SK-N-SH (cell line): Measurements from ENCODE around the gene ST6GALNAC3. TPM values are rescaled to one million over a fixed set of nuclear protein-coding genes. Genes with fewer than 3 reads are reported as not detected.

Source experiments
- CTCF ChIA-PET: fragments of 300-600, 350-600 bp; formaldehyde crosslinking; extraction: SDS; loops from one replicate; lab custom pipeline; 2021; lab: Yijun Ruan, JAX
- POLR2A ChIA-PET: fragments of 350-600 bp; sonication (Branson Sonifier 250); formaldehyde crosslinking; extraction: SDS; loops from one replicate; lab custom pipeline; 2020; ENCODE audit warnings: antibody characterized with exemption, inconsistent platforms; lab: Yijun Ruan, JAX
- DNase-seq: peaks from one replicate; pipeline ENCODE4 v3.0.0; 2012
- H2AFZ ChIP-seq: fragments of 200-600 bp; sonication (generic); 2 replicates; pipeline ENCODE4 v1.8.1; 2016; ENCODE audit warnings: antibody characterized with exemption, mild to moderate bottlenecking, low read depth
- H3F3A ChIP-seq: fragments of 200-600 bp; sonication (generic); replicated peaks from 2 replicates; pipeline ENCODE3; 2016; ENCODE audit warnings: antibody characterized with exemption, mild to moderate bottlenecking; ENCODE audit not compliant: insufficient read depth
- H3K27ac ChIP-seq, 2 experiments: fragments of 200-500 bp in 1 of 2; fragments of 200-600 bp in 1 of 2; sonication (Bioruptor generic) in 1 of 2; sonication (generic), shearing (Covaris generic) in 1 of 2; 2 replicates each; pipeline versions ENCODE4 v1.5.1 to v1.6.1; 2014 to 2016; ENCODE audit warnings: low read depth in 2 of 2, inconsistent platforms in 1 of 2, low read length in 1 of 2, mild to moderate bottlenecking in 1 of 2, mixed read lengths in 1 of 2
- H3K27me3 ChIP-seq: fragments of 200-600 bp; sonication (generic), shearing (Covaris generic); 2 replicates; pipeline ENCODE4 v1.6.1; 2016; ENCODE audit warnings: mixed run types; ENCODE audit not compliant: insufficient read depth
- H3K36me3 ChIP-seq, 2 experiments: fragments of 200-500 bp in 1 of 2; fragments of 200-600 bp in 1 of 2; sonication (Bioruptor generic) in 1 of 2; sonication (generic) in 1 of 2; replicated peaks in 1 of 2; 2 replicates each; pipeline versions ENCODE3 to v1.5.1; 2014 to 2016; ENCODE audit warnings: low read length in 1 of 2, mild to moderate bottlenecking in 1 of 2; ENCODE audit not compliant: insufficient read depth in 2 of 2, control insufficient read depth in 1 of 2
- H3K4me1 ChIP-seq, 2 experiments: fragments of 200-500 bp in 1 of 2; fragments of 200-600 bp in 1 of 2; sonication (Bioruptor generic) in 1 of 2; sonication (generic), shearing (Covaris generic) in 1 of 2; 2 replicates each; pipeline versions ENCODE4 v1.5.1 to v1.6.1; 2014 to 2016; ENCODE audit warnings: low read depth in 1 of 2, low read length in 1 of 2, mixed run types in 1 of 2; ENCODE audit not compliant: insufficient read depth in 2 of 2, control insufficient read depth in 1 of 2
- H3K4me2 ChIP-seq: fragments of 200-600 bp; sonication (generic), shearing (Covaris generic); 2 replicates; pipeline ENCODE4 v1.6.1; 2017; ENCODE audit warnings: mixed run types
- H3K4me3 ChIP-seq, 2 experiments: fragments of 200-500 bp in 1 of 2; fragments of 200-600 bp in 1 of 2; sonication (Bioruptor generic) in 1 of 2; sonication (generic), shearing (Covaris generic) in 1 of 2; 2 replicates each; pipeline versions ENCODE4 v1.5.1 to v1.8.1; 2014 to 2016; ENCODE audit warnings: low read depth in 2 of 2, inconsistent platforms in 1 of 2, low read length in 1 of 2, mild to moderate bottlenecking in 1 of 2, mixed read lengths in 1 of 2, moderate library complexity in 1 of 2
- H3K79me2 ChIP-seq: fragments of 200-600 bp; sonication (generic); 2 replicates; pipeline ENCODE4 v1.8.1; 2017; ENCODE audit warnings: mild to moderate bottlenecking; ENCODE audit not compliant: insufficient read depth
- H3K9ac ChIP-seq: fragments of 200-600 bp; sonication (generic); 2 replicates; pipeline ENCODE4 v1.6.1; 2017; ENCODE audit warnings: mixed run types
- H3K9me2 ChIP-seq: fragments of 200-600 bp; sonication (generic); 2 replicates; pipeline ENCODE4 v1.6.1; 2017; ENCODE audit warnings: mixed run types
- H3K9me3 ChIP-seq: fragments of 200-600 bp; sonication (generic); 2 replicates; pipeline ENCODE4 v1.6.1; 2017; ENCODE audit warnings: mixed run types, mild to moderate bottlenecking, moderate library complexity
- H4K20me1 ChIP-seq: fragments of 200-600 bp; sonication (generic); 2 replicates; pipeline ENCODE4 v1.6.1; 2017; ENCODE audit warnings: mild to moderate bottlenecking, mixed run types; ENCODE audit not compliant: insufficient read depth
- CHD2 ChIP-seq: fragments of 150-350 bp; IDR thresholded peaks from 2 replicates; pipeline ENCODE4 v1.6.1; 2018; ENCODE audit warnings: low read length; ENCODE audit not compliant: partially characterized antibody
- ELF1 ChIP-seq: IDR thresholded peaks from 2 replicates; pipeline ENCODE4 v1.4.0; 2012
- EP300 ChIP-seq, 2 experiments: IDR thresholded peaks; 2 replicates each; pipeline versions ENCODE4 v1.4.0 to v1.6.1; 2012; ENCODE audit warnings: borderline replicate concordance in 1 of 2, low read depth in 1 of 2, low read length in 1 of 2
- FOSL2 ChIP-seq: IDR thresholded peaks from 2 replicates; pipeline ENCODE4 v1.4.0; 2012; ENCODE audit warnings: low read depth, mild to moderate bottlenecking, moderate library complexity, borderline replicate concordance
- FOXM1 ChIP-seq: IDR thresholded peaks from 2 replicates; pipeline ENCODE4 v1.4.0; 2012; ENCODE audit warnings: low read depth, mild to moderate bottlenecking
- GABPA ChIP-seq: IDR thresholded peaks from 2 replicates; pipeline ENCODE4 v1.4.0; 2012; ENCODE audit warnings: low read depth, mild to moderate bottlenecking
- MEF2A ChIP-seq: IDR thresholded peaks from 2 replicates; pipeline ENCODE4 v1.4.0; 2012; ENCODE audit warnings: low read depth, borderline replicate concordance
- MXI1 ChIP-seq: IDR thresholded peaks from 2 replicates; pipeline ENCODE4 v1.6.1; 2012; ENCODE audit warnings: mild to moderate bottlenecking, low read depth, low read length, improper control_type of control experiment
- NRF1 ChIP-seq: IDR thresholded peaks from 2 replicates; pipeline ENCODE4 v1.6.1; 2012; ENCODE audit warnings: low read depth, mild to moderate bottlenecking, low read length
- POLR2AphosphoS5 ChIP-seq: IDR thresholded peaks from 2 replicates; pipeline ENCODE4 v1.6.1; 2012; ENCODE audit warnings: low read depth, low read length
- RAD21 ChIP-seq: IDR thresholded peaks from 2 replicates; pipeline ENCODE4 v1.6.1; 2012; ENCODE audit warnings: mild to moderate bottlenecking, low read length
- RCOR1 ChIP-seq: fragments of 150-350 bp; IDR thresholded peaks from 2 replicates; pipeline ENCODE4 v1.6.1; 2017; ENCODE audit warnings: antibody characterized with exemption, low read length
- RFX5 ChIP-seq: IDR thresholded peaks from 2 replicates; pipeline ENCODE4 v1.6.1; 2012; ENCODE audit warnings: mild to moderate bottlenecking, improper control_type of control experiment, low read length
- RXRA ChIP-seq: IDR thresholded peaks from 2 replicates; pipeline ENCODE4 v1.4.0; 2012; ENCODE audit warnings: low read depth, mild to moderate bottlenecking, borderline replicate concordance
- SIN3A ChIP-seq: IDR thresholded peaks from 2 replicates; pipeline ENCODE4 v1.6.1; 2012; ENCODE audit warnings: low read depth, mild to moderate bottlenecking, low read length, moderate library complexity, borderline replicate concordance
- SMC3 ChIP-seq: IDR thresholded peaks from 2 replicates; pipeline ENCODE4 v1.6.1; 2012; ENCODE audit warnings: low read depth, low read length, improper control_type of control experiment
- TAF1 ChIP-seq: IDR thresholded peaks from 2 replicates; pipeline ENCODE4 v1.6.1; 2012; ENCODE audit warnings: low read depth, mild to moderate bottlenecking, low read length, moderate library complexity, borderline replicate concordance
- TEAD4 ChIP-seq: IDR thresholded peaks from 2 replicates; pipeline ENCODE4 v1.4.0; 2012; ENCODE audit warnings: mild to moderate bottlenecking, borderline replicate concordance; ENCODE audit not compliant: insufficient read depth
- YY1 ChIP-seq: IDR thresholded peaks from 2 replicates; pipeline ENCODE4 v1.4.0; 2012; ENCODE audit warnings: low read depth, mild to moderate bottlenecking
- WGBS: methylation state at CpG from one replicate; pipeline ENCODE4 v1.1.6; 2017; ENCODE audit warnings: low lambda C conversion rate; 5-methylcytosine and 5-hydroxymethylcytosine counted together
- polyA plus RNA-seq, 3 experiments: library from polyadenylated mRNA; depleted of rRNA; stranded (reverse); fragments of >200 nt; gene quantifications; 2 replicates each; pipeline ENCODE4 v1.2.3, GENCODE V29; 2012
- TF ChIP-seq, protein P1 (sequence below): IDR thresholded peaks from 2 replicates; pipeline ENCODE4 v1.4.0; 2012; ENCODE audit warnings: low read depth, borderline replicate concordance
- TF ChIP-seq, protein P2 (sequence below): IDR thresholded peaks from 2 replicates; pipeline ENCODE4; 2012
- TF ChIP-seq, protein P3 (sequence below): fragments of 150-350 bp; IDR thresholded peaks from 2 replicates; pipeline ENCODE4 v1.6.1; 2016; ENCODE audit warnings: mild to moderate bottlenecking, low read depth, low read length
- TF ChIP-seq, protein P4 (sequence below): IDR thresholded peaks from 2 replicates; pipeline ENCODE4 v1.4.0; 2012; ENCODE audit warnings: low read depth
- TF ChIP-seq, protein P5 (sequence below): fragments of 150-350 bp; IDR thresholded peaks from 2 replicates; pipeline ENCODE4 v1.6.1; 2017; ENCODE audit warnings: antibody characterized with exemption, low read length, low read depth, borderline replicate concordance

ST6GALNAC3 gene
- polyA plus RNA-seq, 1 of the 3 experiments (the other 2 are of a cell fraction), result 8.1 TPM

DNA sequence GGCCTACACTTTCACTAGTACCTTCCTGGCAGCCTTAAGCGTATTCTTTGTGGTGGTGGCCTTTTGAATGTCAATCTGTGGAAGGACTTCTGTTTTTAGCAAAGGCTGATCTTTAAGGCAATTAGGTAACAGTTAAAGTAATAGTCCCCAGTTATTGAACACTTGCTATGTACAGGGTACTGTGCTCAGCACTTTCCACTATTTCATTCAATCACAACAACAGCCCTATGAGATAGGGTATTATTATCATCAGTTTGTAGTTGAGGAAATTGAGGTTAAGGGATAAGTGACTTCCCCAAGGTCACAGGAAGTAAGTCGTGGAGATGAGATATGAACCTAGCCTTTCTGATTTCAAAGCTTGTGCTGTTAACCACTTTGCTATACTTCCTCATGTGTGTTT, 185.7 kb downstream of the ST6GALNAC3 start:
- TF ChIP-seq TAF1, result no peak
- no peak for TF ChIP-seq ELF1
- no peak for TF ChIP-seq EP300 (IDR thresholded peaks at IDR 0.05; ENCODE audit: borderline replicate concordance in 1 of 2, low read depth in 1 of 2, low read length in 1 of 2)
- TF ChIP-seq NRF1, result no peak
- TF ChIP-seq RCOR1, result no peak
- no peak for TF ChIP-seq RFX5
- TF ChIP-seq FOXM1, result no peak
- no peak for TF ChIP-seq SIN3A
- no peak for TF ChIP-seq POLR2AphosphoS5
- no peak for TF ChIP-seq RXRA
- no peak for TF ChIP-seq SMC3
- TF ChIP-seq, protein P1, sequence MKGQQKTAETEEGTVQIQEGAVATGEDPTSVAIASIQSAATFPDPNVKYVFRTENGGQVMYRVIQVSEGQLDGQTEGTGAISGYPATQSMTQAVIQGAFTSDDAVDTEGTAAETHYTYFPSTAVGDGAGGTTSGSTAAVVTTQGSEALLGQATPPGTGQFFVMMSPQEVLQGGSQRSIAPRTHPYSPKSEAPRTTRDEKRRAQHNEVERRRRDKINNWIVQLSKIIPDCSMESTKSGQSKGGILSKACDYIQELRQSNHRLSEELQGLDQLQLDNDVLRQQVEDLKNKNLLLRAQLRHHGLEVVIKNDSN, result no peak
- no peak for TF ChIP-seq MXI1
- no peak for TF ChIP-seq FOSL2
- TF ChIP-seq, protein P2, sequence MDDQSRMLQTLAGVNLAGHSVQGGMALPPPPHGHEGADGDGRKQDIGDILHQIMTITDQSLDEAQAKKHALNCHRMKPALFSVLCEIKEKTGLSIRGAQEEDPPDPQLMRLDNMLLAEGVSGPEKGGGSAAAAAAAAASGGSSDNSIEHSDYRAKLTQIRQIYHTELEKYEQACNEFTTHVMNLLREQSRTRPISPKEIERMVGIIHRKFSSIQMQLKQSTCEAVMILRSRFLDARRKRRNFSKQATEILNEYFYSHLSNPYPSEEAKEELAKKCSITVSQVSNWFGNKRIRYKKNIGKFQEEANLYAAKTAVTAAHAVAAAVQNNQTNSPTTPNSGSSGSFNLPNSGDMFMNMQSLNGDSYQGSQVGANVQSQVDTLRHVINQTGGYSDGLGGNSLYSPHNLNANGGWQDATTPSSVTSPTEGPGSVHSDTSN, result no peak
- no peak for TF ChIP-seq RAD21
- TF ChIP-seq, protein P3, sequence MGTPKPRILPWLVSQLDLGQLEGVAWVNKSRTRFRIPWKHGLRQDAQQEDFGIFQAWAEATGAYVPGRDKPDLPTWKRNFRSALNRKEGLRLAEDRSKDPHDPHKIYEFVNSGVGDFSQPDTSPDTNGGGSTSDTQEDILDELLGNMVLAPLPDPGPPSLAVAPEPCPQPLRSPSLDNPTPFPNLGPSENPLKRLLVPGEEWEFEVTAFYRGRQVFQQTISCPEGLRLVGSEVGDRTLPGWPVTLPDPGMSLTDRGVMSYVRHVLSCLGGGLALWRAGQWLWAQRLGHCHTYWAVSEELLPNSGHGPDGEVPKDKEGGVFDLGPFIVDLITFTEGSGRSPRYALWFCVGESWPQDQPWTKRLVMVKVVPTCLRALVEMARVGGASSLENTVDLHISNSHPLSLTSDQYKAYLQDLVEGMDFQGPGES, result no peak
- no peaks in the 10 kb centered on the region for H3K36me3 ChIP-seq
- H3K79me2 ChIP-seq, result no peaks in the 10 kb centered on the region
- H3K4me1 ChIP-seq, result peaks cover 0 to 14% of the 10 kb centered on the region in 2 experiments; a peak in 2 of 4 replicates
- CTCF ChIA-PET, result interaction anchor here (1.4 kb wide), 1 partner anchor 21 kb away, joined by 4 read pairs; no protein-coding TSS in a partner anchor
- POLR2A ChIA-PET, result no interaction called here
- no peaks in the 10 kb centered on the region for H3K9me2 ChIP-seq
- H3K27me3 ChIP-seq, result no peaks in the 10 kb centered on the region
- H3K27ac ChIP-seq, result no peak overlapping the region
- WGBS, result 87% methylated on average over 2 of the region's 2 CpGs
- no peak overlapping the region for H3K9ac ChIP-seq
- no peak overlapping the region for H3K4me3 ChIP-seq
- no peak overlapping the region for H2AFZ ChIP-seq
- DNase-seq, result no peak
- H3F3A ChIP-seq, result peaks cover under 1% of the 10 kb centered on the region
- H4K20me1 ChIP-seq, result no peaks in the 10 kb centered on the region
- H3K4me2 ChIP-seq, result no peak overlapping the region
- no peaks in the 10 kb centered on the region for H3K9me3 ChIP-seq

DNA sequence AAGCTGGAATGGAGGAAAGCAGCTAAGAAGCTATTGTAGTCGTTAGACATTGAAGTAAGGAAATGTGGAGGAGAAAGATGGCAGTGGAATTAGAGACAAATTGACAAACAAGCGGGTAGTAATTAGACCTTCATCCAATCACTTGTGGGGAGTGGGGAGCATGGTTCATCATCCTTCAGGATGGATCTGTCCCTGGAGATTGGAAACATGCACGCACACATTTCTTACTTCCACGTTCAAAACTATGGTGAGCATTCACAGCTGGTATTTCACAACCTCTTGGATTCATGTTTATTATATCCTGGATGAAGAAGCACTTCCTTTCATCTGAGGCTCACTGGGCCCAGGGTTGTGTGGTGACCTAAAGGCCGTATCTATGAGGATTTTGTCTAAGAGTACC, 188.1 kb downstream of the ST6GALNAC3 start:
- Histone ChIP-seq H3K27me3 (no peaks in the 10 kb centered on the region), H3K79me2 (no peaks in the 10 kb centered on the region), H3K9ac (no peak overlapping the region), H3K9me2 (no peaks in the 10 kb centered on the region), H3K36me3 (no peaks in the 10 kb centered on the region), H2AFZ (no peak overlapping the region), H4K20me1 (no peaks in the 10 kb centered on the region), H3K9me3 (no peaks in the 10 kb centered on the region), H3K27ac (no peak overlapping the region), H3F3A (no peaks in the 10 kb centered on the region), H3K4me1 (peaks cover 0 to 24% of the 10 kb centered on the region in 2 experiments; a peak in 2 of 4 replicates), H3K4me2 (no peak overlapping the region), H3K4me3 (no peak overlapping the region)
- 88% methylated on average over 5 of the region's 5 CpGs for WGBS
- no peak for DNase-seq
- ChIA-PET POLR2A (no interaction called here), CTCF (no interaction called here)
- TF ChIP-seq ELF1 (no peak), CHD2 (no peak), GABPA (no peak), YY1 (no peak), TAF1 (no peak), SIN3A (no peak), RAD21 (no peak), TEAD4 (no peak), FOSL2 (no peak), SMC3 (no peak), MEF2A (no peak)
- TF ChIP-seq, protein P4, sequence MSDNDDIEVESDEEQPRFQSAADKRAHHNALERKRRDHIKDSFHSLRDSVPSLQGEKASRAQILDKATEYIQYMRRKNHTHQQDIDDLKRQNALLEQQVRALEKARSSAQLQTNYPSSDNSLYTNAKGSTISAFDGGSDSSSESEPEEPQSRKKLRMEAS, result no peak
- TF ChIP-seq, protein P2, result no peak
- TF ChIP-seq, protein P5, sequence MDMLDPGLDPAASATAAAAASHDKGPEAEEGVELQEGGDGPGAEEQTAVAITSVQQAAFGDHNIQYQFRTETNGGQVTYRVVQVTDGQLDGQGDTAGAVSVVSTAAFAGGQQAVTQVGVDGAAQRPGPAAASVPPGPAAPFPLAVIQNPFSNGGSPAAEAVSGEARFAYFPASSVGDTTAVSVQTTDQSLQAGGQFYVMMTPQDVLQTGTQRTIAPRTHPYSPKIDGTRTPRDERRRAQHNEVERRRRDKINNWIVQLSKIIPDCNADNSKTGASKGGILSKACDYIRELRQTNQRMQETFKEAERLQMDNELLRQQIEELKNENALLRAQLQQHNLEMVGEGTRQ, result no peak
